Umbilical cord (tissue), 2 donors: ENCODE results near the gene MAP4K4. TPM values are rescaled to one million over a fixed set of nuclear protein-coding genes. Genes with fewer than 3 reads are reported as not detected.

Experiments
- DNase-seq: peaks from one replicate; pipeline ENCODE4 v3.0.0-alpha.2; 2015; ENCODE audit warnings: low spot score
- total RNA-seq: library from RNA; depleted of rRNA; stranded (reverse); fragments of >200 nt; gene quantifications from one replicate; pipeline ENCODE4 v1.2.3, GENCODE V29; 2014; ENCODE audit warnings: low replicate concordance; ENCODE audit not compliant: insufficient read depth

MAP4K4 gene
- total RNA-seq, 1 donor from 2014 or later: 79.7 TPM

DNA sequence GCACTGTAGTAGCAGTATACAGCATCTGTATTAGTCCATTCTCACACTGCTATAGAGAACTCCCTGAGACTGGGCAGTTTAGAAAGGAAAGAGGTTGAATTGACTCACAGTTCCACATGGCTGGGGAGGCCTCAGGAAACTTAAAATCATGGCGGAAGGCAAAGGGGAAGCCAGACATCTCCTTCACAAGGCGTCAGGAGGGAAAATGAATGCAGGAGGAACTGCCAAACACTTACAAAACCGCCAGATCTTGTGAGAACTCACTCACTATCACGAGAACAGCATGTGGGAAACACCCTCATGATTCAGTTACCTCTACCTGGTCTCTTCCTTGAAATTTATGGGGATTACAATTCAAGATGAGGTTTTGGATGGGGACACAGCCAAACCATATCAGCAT is 25.4 kb downstream of the MAP4K4 start:
- DNase-seq: no peak

DNA sequence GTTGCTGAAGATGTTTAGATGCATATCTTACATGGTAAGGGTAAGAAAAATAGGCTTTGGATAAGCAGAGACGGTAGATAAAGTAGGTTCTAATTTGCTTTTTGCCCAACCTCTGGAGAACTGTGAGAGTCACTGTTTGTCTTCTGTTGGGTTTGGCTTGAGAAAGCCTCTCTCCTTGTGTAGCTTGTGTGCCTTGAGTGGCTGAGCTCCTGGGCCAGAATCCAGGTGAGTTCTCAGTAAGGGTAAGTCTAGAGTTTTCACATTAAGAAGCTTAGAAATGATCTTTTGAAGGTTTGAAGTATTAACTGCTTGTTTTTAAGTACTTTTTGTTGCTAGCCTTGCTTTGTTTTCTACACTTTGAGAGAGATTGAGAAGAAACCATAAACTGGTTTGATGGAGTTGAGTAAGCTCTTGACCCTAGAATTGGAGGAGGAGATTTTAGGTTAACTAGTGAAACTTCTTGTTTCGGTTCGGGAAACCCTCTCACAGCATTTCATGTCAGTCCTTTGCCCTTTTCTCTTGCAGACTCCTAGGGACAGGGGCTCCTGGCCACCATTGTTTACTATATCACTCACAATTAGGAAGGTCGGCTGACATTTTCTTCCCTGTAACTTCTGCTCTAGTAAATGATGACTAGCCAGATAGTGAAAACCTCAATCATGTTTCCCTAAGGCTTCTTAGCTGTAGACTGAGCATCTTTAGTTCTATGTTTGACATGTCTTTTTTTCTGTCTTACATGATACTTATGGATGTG is 26.0 kb downstream of the MAP4K4 start:
- DNase-seq: no peak

DNA sequence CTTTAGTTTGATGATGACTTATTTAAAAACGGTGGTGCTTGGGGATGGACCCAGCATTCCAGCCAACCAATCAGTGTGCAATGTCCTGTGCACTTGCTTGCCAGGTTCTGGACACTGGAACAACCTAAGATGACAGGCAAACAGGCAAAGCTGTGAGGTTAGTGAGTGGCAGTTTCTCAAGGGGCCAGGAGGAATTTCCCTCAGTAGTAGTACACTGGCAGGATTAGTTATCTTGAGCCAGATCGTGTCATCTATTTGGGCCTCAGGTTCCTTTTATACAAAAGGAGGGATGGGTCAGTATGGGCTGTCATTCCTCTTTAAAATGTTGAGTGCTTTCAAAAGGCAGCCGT is 26.6 kb downstream of the MAP4K4 start:
- no peak for DNase-seq

DNA sequence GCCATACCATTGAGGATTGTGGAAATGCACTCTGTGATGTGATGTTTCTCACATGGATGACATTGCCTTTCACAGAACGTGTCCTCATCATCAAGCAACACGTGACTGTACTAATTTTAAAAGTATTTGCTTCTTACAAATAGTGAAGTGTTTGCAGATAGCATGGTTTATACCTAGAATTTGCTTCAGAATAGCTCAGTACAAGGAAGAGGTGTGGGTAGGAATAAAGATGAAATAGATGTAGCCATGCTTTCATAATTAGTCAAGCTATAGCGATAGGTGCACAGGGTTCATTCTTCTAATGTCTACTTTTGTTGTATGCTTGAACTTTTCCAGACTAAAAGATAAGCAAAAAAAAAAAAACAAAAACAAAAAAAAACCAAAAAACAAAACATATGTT is 27.5 kb downstream of the MAP4K4 start:
- no peak for DNase-seq

DNA sequence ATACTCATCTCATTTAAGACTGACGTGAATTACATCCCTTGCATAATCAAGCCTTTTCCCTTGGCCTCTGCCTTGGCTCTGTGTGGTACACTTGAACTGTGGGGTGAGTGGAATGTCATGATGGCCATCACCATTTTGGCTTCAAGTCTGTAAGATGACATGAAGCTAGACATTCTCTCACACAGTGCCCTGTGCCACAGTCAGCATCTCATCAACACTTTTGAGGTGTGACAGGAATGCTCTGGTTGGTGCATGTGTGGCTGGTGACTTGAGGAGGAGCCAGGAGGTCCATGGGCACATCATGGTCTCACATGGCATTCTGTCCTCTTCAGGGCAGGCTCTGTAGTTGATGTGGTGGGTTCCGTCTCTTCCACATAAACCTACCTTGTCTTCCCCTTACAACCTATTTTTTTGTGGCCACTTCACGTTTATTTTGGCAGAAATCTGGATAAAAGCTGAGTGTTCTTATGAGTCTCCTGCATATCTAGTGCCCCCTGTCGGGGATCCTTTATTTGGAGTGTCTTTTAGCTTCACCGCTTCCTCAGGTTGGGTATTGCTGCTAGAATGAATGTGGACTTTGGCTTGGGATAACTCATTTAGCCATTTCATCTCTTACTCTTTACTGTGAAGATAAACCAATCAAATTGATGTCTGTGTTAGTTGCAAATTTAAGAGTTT is 28.1 kb downstream of the MAP4K4 start:
- no peak for DNase-seq

DNA sequence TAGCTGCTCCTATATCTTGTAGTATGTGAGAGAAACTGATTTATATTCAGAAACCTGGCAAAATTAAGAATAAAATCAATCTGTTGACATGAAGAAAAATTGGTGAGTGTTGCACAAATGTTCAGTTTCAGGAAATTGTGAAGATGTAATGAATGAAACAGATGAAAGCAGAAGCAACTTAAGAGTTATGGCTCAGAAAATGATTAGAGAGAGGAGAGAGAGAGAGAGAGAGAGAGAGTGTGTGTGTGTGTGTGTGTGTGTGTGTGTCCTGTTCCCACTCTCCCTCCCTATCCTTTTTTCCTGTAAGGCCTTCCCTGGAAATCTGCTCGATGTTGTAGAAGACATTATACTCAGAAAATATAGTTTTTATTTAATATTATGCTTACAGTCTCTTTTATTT is 31.4 kb downstream of the MAP4K4 start:
- no peak for DNase-seq

DNA sequence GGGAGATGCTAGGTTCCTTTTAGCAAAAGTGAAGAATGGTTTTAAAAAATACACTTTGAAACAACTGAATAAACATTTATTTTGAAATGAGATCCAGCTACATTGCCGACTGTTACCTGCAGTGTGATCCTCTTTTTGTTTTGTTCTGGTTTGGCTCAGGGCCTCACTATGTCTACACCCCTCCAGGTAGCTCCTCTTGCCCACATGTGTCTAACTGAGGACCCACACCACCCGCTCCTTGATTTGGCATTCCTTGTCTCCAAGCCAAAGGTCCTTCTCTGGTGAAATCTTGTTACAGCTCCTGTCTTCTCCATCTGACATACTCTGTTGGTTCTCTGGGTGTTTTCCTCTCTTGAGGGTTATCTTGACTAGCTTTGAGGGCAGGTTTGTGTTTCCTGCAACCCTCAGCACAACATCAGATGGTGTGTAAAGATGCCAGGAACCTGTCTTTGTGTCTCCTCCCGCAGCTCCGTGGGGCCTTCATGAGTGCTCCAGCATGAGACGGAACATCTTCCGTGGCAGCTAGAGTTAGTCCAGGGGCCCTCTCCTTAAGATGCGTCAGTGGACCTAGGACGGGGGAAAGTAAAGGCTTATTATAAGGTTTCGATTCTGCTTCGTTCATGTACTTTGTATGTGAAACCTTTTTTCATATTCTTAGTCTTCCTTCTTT is 32.1 kb downstream of the MAP4K4 start:
- DNase-seq: no peak

DNA sequence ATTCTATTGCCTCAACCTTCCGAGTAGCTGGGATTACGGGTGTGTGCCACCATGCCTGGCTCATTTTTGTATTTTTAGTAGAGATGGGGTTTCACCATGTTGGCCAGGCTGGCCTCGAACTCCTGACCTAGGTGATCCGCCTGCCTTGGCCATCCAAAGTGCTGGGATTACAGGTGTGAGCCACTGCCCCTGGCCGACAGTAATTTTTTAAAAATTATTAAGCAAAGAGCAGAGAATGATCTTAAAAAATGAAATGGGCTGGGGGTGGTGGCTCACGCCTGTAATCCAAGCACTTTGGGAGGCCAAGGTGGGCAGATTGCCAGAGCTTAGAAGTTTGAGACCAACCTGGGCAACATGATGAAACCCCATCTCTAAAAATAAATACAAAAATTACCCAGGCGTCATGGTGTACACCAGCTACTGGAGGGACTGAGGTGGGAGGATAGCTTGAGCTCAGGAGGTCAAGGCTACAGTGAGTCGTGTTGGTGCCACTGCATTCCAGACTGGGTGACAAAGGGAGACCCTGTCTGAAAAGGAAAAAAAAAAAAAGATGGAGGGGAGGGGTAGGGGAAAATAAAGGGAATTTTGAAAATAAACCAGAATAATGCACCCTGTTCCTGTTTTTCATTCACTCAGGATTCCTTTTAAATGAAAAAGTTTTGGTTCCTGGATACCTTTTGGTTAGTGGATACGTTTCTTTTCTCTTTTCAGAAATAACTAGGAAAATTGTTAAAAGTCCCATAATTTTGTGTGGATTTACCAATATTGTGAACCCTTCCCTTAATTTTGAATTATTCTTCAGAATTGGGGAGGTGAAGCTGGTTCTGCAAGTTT is 33.9 kb downstream of the MAP4K4 start:
- DNase-seq: no peak

DNA sequence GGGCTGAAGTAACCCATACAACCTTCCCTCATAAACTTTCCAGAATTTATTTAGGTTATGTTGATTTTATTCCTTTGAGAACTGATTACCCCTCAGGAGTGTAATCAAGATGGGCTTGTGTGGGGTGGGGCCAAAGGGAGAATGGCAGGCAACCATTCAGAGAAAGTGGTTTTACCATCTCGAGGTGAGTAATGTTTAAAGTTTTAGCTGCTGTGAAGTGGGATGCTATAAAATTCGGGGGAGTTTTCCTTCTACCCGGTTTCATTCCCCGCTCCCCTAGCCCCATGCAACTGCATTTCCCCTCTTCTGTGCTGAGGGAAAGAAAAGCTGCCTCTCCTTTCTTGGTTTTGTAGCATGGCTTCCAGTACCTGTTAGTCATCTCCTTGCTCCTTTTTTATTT is 34.7 kb downstream of the MAP4K4 start:
- DNase-seq: no peak

DNA sequence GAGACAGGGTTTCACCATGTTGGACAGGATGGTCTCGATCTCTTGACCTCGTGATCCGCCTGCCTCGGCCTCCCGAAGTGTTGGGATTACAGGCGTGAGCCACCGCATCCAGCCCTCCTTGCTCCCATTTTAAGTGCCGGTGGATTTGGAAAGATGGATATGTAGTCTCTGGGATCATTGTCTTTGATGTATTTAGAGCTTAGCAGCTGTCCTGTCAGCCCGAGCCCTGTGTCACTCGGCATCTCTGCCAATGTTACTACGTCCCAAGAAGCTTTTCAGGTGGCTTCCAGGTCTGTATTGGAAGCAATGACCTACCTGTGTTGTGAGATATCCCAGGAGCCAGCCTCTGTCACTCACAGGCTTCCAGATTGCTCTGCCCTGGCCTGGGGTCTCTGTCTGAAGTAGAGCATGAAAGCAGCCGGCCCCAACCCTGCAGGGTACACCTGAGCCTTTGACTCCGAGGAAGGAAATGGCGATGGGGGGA is 35.3 kb downstream of the MAP4K4 start:
- no peak for DNase-seq

DNA sequence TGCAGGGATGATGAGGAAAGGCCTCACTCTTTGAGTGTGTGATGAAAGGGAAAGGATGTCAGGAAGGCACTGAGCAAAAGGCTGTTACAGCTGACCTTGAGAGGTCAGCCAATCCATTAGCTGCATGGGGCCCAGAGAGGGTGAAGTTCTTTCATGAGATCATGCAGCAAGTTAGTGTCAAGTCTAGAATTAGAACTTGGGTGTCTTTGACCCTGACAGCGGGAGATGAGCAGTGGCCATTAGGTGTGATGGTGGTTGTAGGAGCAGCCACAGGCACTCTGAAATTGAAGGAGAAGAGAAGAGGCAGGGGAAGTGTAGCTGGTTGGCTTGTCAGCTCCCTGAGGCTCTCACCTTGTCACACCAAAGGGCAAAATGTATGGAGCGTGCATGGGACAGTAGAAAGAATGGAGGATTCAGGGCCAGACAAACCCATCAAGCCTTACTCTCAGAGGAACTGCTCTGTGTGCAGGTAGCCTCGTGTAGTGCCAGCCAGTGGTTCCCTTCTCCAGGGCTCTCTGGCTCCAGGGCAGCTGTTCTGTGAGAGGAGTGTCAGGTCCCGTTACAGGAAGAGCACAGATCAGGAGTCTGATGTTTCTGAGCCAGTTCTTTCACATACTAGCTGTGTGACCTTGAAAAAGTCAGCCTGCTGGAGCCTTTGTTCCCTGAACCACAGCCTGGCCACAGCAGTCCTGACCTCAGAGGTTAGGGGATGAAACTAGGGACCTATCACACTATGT is 35.9 kb downstream of the MAP4K4 start:
- no peak for DNase-seq

DNA sequence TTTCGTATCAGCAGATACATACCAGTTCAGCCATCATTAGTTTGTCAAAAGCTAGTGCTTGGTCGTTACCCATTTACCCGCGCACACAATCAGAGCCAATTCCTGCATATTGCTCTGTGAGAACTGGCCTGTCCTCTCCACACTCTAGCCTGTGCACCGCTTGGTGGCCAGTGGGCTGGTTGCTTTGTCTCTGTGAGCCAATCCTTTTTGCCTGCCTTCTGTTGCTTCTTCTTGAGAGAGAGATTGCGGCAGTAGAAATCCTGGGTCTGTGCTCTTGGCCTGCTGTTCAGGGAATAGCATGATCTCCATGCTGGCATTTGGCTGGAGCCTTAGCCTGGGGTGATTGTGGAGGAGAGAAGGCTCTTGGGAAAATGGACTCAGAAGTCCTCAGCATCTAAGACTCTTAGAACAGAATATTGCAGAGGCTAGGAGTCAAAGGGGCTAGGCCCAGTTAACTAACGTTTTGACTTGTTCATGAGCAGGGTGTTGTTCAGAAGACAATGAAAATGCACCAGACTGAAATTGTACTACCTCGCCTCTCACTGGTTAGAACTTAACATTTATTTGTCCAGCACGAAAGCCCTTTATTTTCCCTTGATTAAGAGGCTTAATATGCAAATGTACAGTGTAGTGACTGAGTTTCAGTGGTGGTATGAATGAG is 37.1 kb downstream of the MAP4K4 start:
- DNase-seq: no peak

DNA sequence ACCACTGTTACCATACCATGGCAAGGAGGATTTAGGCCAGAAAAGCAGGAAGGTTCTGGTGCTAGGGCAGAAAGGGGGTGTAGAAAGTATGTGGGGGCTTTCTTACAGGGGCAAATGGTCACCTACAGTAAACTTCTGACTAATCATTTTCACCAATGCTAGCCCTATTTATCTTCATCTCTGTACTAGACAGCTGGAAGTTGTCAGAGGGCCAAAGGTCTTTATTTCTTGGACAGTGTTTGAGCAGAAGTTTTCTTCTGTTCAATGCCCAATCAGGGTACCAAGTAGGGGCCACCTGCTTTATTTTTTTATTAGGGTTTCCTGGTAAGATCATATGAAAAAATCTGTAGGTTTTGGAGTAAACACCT is 37.6 kb downstream of the MAP4K4 start:
- no peak for DNase-seq

DNA sequence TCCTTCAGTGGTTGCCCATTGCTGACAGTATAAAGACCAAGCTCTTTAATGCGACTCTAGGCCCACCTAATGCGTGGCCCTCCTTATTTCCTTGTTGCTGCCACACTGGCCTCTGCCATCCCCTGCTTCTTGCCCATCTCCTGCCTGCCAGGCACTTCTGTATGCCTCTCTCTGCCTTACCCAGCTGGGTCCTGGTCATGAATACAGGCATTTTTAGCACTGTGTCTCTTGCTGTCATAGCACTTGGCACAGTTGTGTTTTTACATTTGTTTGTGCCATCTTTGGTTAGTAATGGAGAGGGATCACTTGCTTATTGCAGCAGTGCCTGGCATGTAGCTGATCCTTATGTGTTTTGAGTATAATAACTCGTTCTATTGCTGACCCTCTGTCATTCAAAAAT is 38.7 kb downstream of the MAP4K4 start:
- no peak for DNase-seq

DNA sequence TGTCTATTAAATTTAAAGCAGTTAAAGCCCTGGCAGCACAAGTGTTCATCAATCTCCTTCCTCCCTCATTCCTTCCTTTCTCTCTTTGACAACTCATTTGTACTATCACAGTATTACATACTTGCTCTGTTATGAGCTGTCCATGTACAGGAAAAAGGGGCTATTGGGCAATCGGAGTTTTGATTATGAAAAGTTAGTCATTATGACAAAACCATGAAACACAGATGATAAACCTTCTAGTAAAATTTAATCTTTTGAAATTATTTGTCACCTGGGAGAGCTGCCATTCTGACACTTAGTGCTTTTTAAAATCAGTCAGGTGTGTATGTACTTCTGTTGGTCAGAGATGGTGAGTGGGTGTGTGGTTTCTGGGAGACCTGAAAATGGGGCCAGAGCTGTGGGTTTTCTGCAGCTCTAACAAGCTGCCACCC is 39.4 kb downstream of the MAP4K4 start:
- DNase-seq: no peak

DNA sequence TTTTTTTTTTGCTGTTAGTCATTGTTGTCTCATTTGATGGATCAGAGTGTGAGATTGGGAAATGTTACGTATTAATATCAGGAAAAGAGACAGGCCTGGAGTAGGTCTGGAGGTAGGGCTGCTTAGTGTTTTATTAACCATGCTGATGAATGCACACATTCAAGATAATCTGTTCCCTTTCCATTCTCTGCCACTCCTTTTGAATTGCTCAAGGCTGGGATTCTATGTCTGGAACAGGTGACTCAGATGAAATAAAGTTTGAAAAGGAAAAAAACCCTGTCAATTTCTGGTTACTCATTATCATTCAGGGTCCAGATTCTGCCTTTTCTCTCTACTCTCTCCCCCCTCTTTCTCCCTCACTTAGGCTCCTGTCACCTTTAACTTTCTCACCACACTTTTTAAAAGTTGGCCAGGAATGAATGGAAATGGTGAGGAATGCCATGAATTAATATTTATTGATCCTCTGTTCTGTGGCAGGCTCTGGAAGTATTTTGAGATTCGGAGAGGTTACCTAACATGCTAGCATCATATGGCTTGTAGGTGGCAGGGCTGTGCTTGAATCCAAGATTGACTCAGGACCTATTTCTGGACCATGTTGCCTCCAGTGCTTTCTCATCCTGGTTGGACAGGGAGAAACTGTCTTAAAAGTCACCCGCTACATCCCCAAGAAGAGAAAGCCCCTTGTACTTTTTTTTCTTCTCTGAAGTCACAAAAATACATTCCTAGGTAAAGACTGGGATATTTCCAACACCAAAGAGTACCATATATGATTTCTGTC is 40.2 kb downstream of the MAP4K4 start:
- no peak for DNase-seq

DNA sequence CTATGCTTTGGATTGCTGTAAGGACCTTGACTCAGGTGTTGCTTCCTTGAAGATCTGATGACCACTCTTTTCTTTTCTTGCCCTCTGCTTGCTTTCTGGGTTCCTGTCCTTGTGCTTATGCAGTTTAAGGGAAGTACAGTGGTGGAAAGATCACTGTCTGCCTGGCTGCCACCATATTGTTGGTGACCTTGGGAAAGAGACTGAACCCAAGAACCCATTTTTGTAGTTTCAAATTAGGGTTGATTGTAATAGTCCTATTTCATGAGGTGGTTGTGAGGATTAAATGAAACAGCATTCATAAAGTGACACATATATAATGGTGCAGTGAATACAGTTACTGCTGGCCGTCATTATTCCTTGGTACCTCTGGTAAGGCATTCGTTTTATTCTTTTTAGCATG is 41.1 kb downstream of the MAP4K4 start:
- DNase-seq: no peak

DNA sequence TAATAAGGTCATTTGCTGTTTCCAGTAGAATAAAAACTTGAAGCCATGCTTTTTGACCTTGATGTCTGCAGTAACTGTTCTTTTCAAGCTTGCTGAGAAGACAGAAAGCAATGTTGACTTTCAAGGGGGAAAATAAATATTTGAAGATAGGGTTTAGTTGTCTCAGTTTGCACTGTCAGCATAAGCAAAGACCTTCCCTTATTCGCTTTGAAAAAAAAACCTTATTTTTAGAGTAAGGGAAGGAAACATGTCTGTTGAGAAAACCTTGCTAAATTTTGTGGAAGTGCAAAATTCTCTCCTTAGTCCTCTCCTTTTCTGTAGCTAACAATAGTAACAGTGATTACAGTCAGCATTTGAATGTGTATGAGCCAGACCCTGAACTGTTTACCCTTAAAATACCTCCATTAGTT is 43.1 kb downstream of the MAP4K4 start:
- DNase-seq: no peak

DNA sequence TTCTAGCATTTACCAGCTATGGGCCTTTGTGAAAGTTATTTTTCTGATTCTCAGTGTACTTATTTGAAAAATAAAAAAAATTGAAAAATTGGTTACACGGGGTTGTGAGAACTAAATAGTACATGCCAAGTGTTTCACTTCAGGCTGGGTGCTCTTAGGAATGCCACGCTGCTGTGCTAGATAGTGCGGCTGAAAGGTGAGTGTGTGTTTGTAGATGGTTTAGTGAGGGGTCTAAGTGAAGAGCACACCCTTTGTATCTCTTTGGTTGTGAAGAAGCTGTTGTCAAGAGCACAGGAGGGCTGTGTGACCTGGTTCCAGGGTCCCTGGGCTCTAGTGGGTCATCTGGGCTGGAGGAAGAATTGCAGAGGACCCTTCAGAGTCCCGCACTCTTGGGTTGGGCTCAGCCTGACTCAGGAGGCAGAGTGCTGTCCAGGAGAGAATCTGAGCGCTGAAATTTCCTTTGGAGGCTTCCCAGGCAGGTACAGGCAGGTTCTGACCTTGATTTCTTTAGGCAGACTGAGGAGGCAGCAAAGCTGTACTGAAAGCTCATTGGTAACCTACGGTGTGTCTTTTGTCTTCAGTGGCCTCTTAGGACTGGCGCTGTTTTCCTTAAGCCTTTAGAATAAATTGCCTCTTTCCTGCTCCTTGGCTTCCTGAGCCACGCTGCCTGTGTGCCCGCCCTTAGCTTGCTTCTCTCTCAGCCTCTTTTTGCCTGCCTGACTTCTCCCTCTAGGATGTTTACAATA is 44.4 kb downstream of the MAP4K4 start:
- DNase-seq: peak; percentile 47
